Neural progenitor cell (in vitro differentiated cells): ENCODE measurements around the gene PRRC2B. TPM values are rescaled to one million over a fixed set of nuclear protein-coding genes. Genes with fewer than 3 reads are reported as not detected.

Source experiments
- DNase-seq: peaks from one replicate; pipeline ENCODE4 v3.0.0-alpha.2; 2016; ENCODE audit warnings: low spot score
- H2AFZ ChIP-seq: fragments of 200-600 bp; sonication (generic); replicated peaks from 2 replicates; pipeline ENCODE4 v1.6.1; 2016; ENCODE audit warnings: antibody characterized with exemption
- H3F3A ChIP-seq: fragments of 200-600 bp; sonication (generic); 2 replicates; pipeline ENCODE4 v1.6.1; 2016; ENCODE audit warnings: antibody characterized with exemption, low read depth
- H3K27ac ChIP-seq: fragments of 200-600 bp; sonication (generic); 2 replicates; pipeline ENCODE4 v1.5.1; 2016; ENCODE audit warnings: mild to moderate bottlenecking
- H3K27me3 ChIP-seq: fragments of 200-600 bp; sonication (generic); 2 replicates; pipeline ENCODE4 v1.6.1; 2016; ENCODE audit warnings: mild to moderate bottlenecking, moderate library complexity
- H3K36me3 ChIP-seq: fragments of 200-600 bp; sonication (generic); 2 replicates; pipeline ENCODE4 v1.5.1; 2016
- H3K4me1 ChIP-seq: fragments of 200-600 bp; sonication (generic); 2 replicates; pipeline ENCODE4 v1.6.1; 2016; ENCODE audit warnings: mixed run types
- H3K4me2 ChIP-seq: fragments of 200-600 bp; sonication (generic); 2 replicates; pipeline ENCODE4 v1.6.1; 2016
- H3K4me3 ChIP-seq: fragments of 200-600 bp; sonication (generic); 2 replicates; pipeline ENCODE4 v1.5.1; 2016
- H3K79me2 ChIP-seq: fragments of 200-600 bp; sonication (generic); 2 replicates; pipeline ENCODE4 v1.6.1; 2016; ENCODE audit warnings: low read depth
- H3K9ac ChIP-seq: fragments of 200-600 bp; sonication (generic); 2 replicates; pipeline ENCODE4 v1.6.1; 2016
- H3K9me3 ChIP-seq: fragments of 200-600 bp; sonication (generic); 2 replicates; pipeline ENCODE4 v1.5.1; 2016; ENCODE audit warnings: low read depth
- H4K20me1 ChIP-seq: fragments of 200-600 bp; sonication (generic); 2 replicates; pipeline ENCODE4 v1.6.1; 2016; ENCODE audit warnings: low read depth
- H3K27ac Mint-ChIP-seq: 3 replicates; pipeline ENCODE4 v1.8.0; 2021; ENCODE audit warnings: mixed read lengths
- H3K27me3 Mint-ChIP-seq: 2 replicates; pipeline ENCODE4 v1.8.0; 2022; ENCODE audit warnings: low read depth, mild to moderate bottlenecking, inconsistent platforms, moderate library complexity, mixed read lengths; ENCODE audit not compliant: insufficient read depth
- H3K36me3 Mint-ChIP-seq: 3 replicates; pipeline ENCODE4 v1.8.0; 2021; ENCODE audit warnings: mixed read lengths
- H3K4me1 Mint-ChIP-seq: 3 replicates; pipeline ENCODE4 v1.8.0; 2021; ENCODE audit warnings: mixed read lengths
- H3K4me3 Mint-ChIP-seq: 3 replicates; pipeline ENCODE4 v1.8.0; 2021; ENCODE audit warnings: mild to moderate bottlenecking, moderate library complexity, mixed read lengths
- H3K9me3 Mint-ChIP-seq: 3 replicates; pipeline ENCODE4 v1.8.0; 2020; ENCODE audit warnings: mixed read lengths
- EZH2 ChIP-seq: fragments of 200-600 bp; sonication (generic); IDR thresholded peaks from 2 replicates; pipeline ENCODE4 v1.6.1; 2017; ENCODE audit warnings: antibody characterized with exemption, mild to moderate bottlenecking, moderate library complexity
- EZH2phosphoT487 ChIP-seq: fragments of 200-600 bp; sonication (generic); IDR thresholded peaks from 2 replicates; pipeline ENCODE4 v1.6.1; 2017; ENCODE audit warnings: antibody characterized with exemption
- total RNA-seq: library from RNA; depleted of rRNA; stranded (reverse); fragments of >200 nt; gene quantifications from 2 replicates; pipeline ENCODE4 v1.2.3, GENCODE V29; 2015; ENCODE audit warnings: low replicate concordance
- TF ChIP-seq, protein P1 (sequence below): fragments of 200-600 bp; sonication (generic); IDR thresholded peaks from 2 replicates; pipeline ENCODE4 v1.5.1; 2017; ENCODE audit warnings: antibody characterized with exemption, mild to moderate bottlenecking

The PRRC2B gene
- total RNA-seq, 1 donor from 2014 or later: 139 TPM

DNA sequence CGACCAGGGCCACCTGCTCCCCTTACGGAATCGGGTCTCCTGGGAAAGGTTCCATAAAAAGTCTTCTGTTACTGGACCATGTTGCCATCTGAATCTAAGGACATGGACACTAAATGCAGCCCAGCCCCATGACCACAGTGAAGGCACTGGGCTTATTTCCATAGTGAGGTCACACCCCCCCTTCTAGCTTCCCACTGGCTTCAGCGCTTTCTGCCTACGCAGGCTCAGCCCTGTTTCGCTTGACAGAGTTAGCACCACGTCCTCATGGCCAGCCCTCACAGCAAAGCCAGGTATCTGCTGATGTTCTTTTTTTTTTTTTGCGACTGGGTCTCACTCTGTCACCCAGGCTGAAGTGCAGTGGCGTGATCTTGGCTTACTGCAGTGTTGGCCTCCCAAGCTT, 123.0 kb downstream of the PRRC2B start:
- peaks cover 3% of the 10 kb centered on the region for H3K27me3 Mint-ChIP-seq
- Histone ChIP-seq H3K79me2 (no peaks in the 10 kb centered on the region), H3F3A (no peaks in the 10 kb centered on the region), H3K27me3 (no peaks in the 10 kb centered on the region), H3K9me3 (no peaks in the 10 kb centered on the region), H3K4me1 (no peaks in the 10 kb centered on the region), H3K4me3 (no peak overlapping the region), H3K9ac (no peak overlapping the region), H3K4me2 (no peak overlapping the region), H3K27ac (no peak overlapping the region), H3K36me3 (no peaks in the 10 kb centered on the region), H2AFZ (no peak overlapping the region), H4K20me1 (no peaks in the 10 kb centered on the region)
- no peak overlapping the region for H3K27ac Mint-ChIP-seq
- H3K36me3 Mint-ChIP-seq: peaks cover 28% of the 10 kb centered on the region
- DNase-seq: no peak
- no peak overlapping the region for H3K4me3 Mint-ChIP-seq
- no peaks in the 10 kb centered on the region for H3K4me1 Mint-ChIP-seq
- no peaks in the 10 kb centered on the region for H3K9me3 Mint-ChIP-seq
- TF ChIP-seq EZH2phosphoT487 (no peak), EZH2 (no peak)
- TF ChIP-seq, protein P1, sequence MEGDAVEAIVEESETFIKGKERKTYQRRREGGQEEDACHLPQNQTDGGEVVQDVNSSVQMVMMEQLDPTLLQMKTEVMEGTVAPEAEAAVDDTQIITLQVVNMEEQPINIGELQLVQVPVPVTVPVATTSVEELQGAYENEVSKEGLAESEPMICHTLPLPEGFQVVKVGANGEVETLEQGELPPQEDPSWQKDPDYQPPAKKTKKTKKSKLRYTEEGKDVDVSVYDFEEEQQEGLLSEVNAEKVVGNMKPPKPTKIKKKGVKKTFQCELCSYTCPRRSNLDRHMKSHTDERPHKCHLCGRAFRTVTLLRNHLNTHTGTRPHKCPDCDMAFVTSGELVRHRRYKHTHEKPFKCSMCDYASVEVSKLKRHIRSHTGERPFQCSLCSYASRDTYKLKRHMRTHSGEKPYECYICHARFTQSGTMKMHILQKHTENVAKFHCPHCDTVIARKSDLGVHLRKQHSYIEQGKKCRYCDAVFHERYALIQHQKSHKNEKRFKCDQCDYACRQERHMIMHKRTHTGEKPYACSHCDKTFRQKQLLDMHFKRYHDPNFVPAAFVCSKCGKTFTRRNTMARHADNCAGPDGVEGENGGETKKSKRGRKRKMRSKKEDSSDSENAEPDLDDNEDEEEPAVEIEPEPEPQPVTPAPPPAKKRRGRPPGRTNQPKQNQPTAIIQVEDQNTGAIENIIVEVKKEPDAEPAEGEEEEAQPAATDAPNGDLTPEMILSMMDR: no peak

DNA sequence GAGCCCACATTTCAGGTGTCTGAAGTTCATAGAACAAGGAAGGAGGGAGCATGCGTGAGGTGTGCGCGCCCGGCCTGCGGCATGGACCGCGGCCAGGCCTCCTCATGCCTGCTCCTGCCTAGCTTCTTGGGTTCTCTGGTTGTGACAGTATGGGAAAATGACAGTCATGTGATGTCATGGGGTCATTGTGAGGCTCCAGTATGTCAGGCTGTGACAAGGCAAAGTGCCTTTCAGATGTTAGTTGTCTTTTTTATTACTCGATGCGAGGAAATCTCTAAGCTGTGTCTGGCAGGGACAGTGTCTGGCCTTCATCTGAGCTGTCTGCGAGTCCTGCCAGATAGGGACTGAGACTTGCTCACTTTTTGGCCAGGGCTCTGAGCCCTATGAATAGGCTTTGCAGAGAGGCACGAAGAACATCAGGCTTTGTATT, 123.9 kb downstream of the PRRC2B start:
- no peaks in the 10 kb centered on the region for H3K9me3 ChIP-seq
- H3K4me3 Mint-ChIP-seq: peak overlapping the region; percentile 27
- no peak overlapping the region for H3K27ac Mint-ChIP-seq
- H3K4me3 ChIP-seq: no peak overlapping the region
- H3F3A ChIP-seq: no peaks in the 10 kb centered on the region
- no peaks in the 10 kb centered on the region for H4K20me1 ChIP-seq
- H3K4me1 Mint-ChIP-seq: no peaks in the 10 kb centered on the region
- H3K79me2 ChIP-seq: no peaks in the 10 kb centered on the region
- no peak overlapping the region for H3K4me2 ChIP-seq
- peaks cover 7% of the 10 kb centered on the region for H3K27me3 Mint-ChIP-seq
- no peak overlapping the region for H2AFZ ChIP-seq
- no peak overlapping the region for H3K27ac ChIP-seq
- no peaks in the 10 kb centered on the region for H3K9me3 Mint-ChIP-seq
- H3K4me1 ChIP-seq: no peaks in the 10 kb centered on the region
- no peak overlapping the region for H3K9ac ChIP-seq
- peaks cover 24% of the 10 kb centered on the region for H3K36me3 Mint-ChIP-seq
- H3K27me3 ChIP-seq: no peaks in the 10 kb centered on the region
- no peaks in the 10 kb centered on the region for H3K36me3 ChIP-seq
- TF ChIP-seq, protein P1: no peak
- no peak for TF ChIP-seq EZH2
- no peak for TF ChIP-seq EZH2phosphoT487
- DNase-seq: no peak

DNA sequence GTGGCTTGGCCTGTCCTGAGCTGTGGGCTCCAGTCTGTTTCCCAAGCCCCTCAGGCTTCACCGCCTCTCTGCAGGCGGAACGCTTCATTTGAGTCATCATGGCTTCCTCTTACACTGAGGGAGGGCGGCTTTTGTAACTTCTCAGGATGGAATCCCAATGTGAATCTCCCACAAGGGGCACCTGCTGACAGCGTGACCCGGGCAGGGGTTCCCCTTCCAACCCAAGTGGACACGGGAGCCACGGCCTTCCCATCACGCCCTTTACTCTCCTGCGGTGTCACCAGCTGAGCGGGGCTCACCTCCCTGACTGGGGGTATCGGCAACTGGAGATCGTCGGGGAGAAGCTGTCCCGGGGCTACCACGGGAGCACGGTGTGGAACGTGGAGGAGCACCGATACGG, 124.7 kb downstream of the PRRC2B start:
- no peaks in the 10 kb centered on the region for H3F3A ChIP-seq
- peaks cover 24% of the 10 kb centered on the region for H3K36me3 Mint-ChIP-seq
- no peaks in the 10 kb centered on the region for H3K9me3 Mint-ChIP-seq
- no peak overlapping the region for H3K4me3 ChIP-seq
- H3K27ac Mint-ChIP-seq: no peak overlapping the region
- no peak overlapping the region for H3K9ac ChIP-seq
- no peaks in the 10 kb centered on the region for H3K79me2 ChIP-seq
- no peak overlapping the region for H3K27ac ChIP-seq
- no peak for DNase-seq
- H3K27me3 ChIP-seq: no peaks in the 10 kb centered on the region
- H4K20me1 ChIP-seq: no peaks in the 10 kb centered on the region
- no peaks in the 10 kb centered on the region for H3K36me3 ChIP-seq
- no peaks in the 10 kb centered on the region for H3K9me3 ChIP-seq
- H3K4me2 ChIP-seq: no peak overlapping the region
- no peak overlapping the region for H2AFZ ChIP-seq
- H3K4me1 ChIP-seq: no peaks in the 10 kb centered on the region
- TF ChIP-seq, protein P1: no peak
- no peak for TF ChIP-seq EZH2phosphoT487
- TF ChIP-seq EZH2: no peak
- no peak overlapping the region for H3K4me3 Mint-ChIP-seq
- no peaks in the 10 kb centered on the region for H3K4me1 Mint-ChIP-seq
- H3K27me3 Mint-ChIP-seq: peaks cover 6% of the 10 kb centered on the region
